NAMALWA (cell line): Measurements from ENCODE around the gene TMEM179.
A peak's percentile ranks its signal among the peaks of the same experiment; 100 is the strongest.
"Not testable (repeated sequence)": the region's sequence is repeated elsewhere in the genome, so short reads cannot be mapped to it uniquely, and the experiment has no call there.

ENCODE experiments used
- DNase-seq: peaks from one replicate; pipeline ENCODE4 v3.0.0-alpha.2; 2015; ENCODE audit warnings: low spot score

TMEM179 gene

GRCh38 chr14:104604458-104605449 lies at the start of gene TMEM179:
TMEM179 (minus strand) TSS chr14:104604772; CDS start chr14:104604741, 31 bp downstream.
- DNase-seq = no peak

- DNase-seq = no peak
Observed at GRCh38 chr14:104654119-104654518, 49.5 kb upstream of the TMEM179 start.

- not testable (repeated sequence) for DNase-seq
Observed at GRCh38 chr14:104653130-104653920, 48.8 kb upstream of the TMEM179 start.

- no peak for DNase-seq
Observed at GRCh38 chr14:104652386-104652785, 47.8 kb upstream of the TMEM179 start.

- no peak for DNase-seq
Observed at GRCh38 chr14:104651876-104652260, 47.3 kb upstream of the TMEM179 start.

- DNase-seq = no peak
Observed at GRCh38 chr14:104650981-104651875, 46.7 kb upstream of the TMEM179 start.

GRCh38 chr14:104650057-104650980 lies 45.7 kb upstream of the TMEM179 start:
- DNase-seq = peak; percentile 80

- DNase-seq = no peak
Observed at GRCh38 chr14:104647467-104648043, 43.0 kb upstream of the TMEM179 start.

- DNase-seq = no peak
Observed at GRCh38 chr14:104644656-104645378, 40.2 kb upstream of the TMEM179 start.

- DNase-seq = no peak
Observed at GRCh38 chr14:104644091-104644635, 39.6 kb upstream of the TMEM179 start.

- no peak for DNase-seq
Observed at GRCh38 chr14:104643306-104643705, 38.7 kb upstream of the TMEM179 start.

- no peak for DNase-seq
Observed at GRCh38 chr14:104642540-104642868, 37.9 kb upstream of the TMEM179 start.

- no peak for DNase-seq
Observed at GRCh38 chr14:104641753-104642539, 37.4 kb upstream of the TMEM179 start.

GRCh38 chr14:104640681-104641080 lies 36.1 kb upstream of the TMEM179 start:
- no peak for DNase-seq

- peak; percentile 73 for DNase-seq
Observed at GRCh38 chr14:104639885-104640548, 35.4 kb upstream of the TMEM179 start.

GRCh38 chr14:104639471-104639870 lies 34.9 kb upstream of the TMEM179 start:
- DNase-seq = no peak

GRCh38 chr14:104638927-104639450 lies 34.4 kb upstream of the TMEM179 start:
- DNase-seq = no peak

GRCh38 chr14:104638190-104638589 lies 33.6 kb upstream of the TMEM179 start:
- DNase-seq = no peak
